ENCODE measurements around the gene ALPL.

DNA sequence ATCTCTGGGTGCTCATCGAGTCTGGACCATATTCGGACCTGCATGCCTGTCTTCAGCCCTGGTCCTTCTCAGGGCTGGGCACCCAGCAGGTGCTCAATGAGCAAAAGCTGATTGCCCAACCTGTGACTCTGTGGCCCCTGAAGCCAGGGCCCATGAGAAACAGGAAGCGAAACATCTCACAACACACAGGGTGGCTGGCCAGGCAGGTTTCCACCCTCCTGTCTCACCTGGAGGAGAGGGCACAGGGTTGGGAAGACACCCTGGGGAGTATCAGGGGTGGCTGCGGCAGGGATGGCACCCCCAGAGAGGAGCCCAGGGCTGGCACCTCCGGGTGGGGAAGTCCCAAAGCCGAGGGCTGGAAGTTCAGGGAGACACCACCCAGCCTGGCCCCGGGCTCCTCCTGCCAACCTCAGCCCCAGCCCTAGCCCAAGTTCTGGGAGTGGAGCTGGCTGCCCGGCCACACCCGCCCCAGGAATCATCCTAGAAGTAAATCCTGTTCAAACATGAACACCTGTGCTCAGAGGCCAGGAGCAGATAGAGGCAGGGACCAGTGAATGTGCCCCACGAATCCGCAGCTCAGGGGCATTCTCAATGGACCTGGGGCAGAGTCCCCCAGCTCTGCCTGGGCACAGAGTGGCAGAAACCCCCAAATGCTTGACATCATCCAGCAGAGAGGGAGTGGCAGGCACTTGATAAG is 105.3 kb downstream of the ALPL start:
- TF ChIP-seq CTCF (IDR thresholded peaks at IDR 0.05): no peak
- no peak for TF ChIP-seq POLR2AphosphoS5 (IDR thresholded peaks at IDR 0.05)
- TF ChIP-seq POLR2A (IDR thresholded peaks at IDR 0.05): no peak

Data from prostate gland (tissue), 2 donors.